Body of pancreas (tissue), 4 donors: ENCODE data around the gene MAP4K4.

Experiments used
- CTCF ChIP-seq, 7 experiments: fragments of 450-650 bp in 4 of 7; fragments of 200-600 bp in 3 of 7; sonication (generic) in 3 of 7; IDR thresholded peaks; one replicate each; pipeline ENCODE4 v1.5.1; 2016 to 2019; ENCODE audit warnings: antibody characterized with exemption in 7 of 7
- POLR2A ChIP-seq, 3 donors: fragments of 450-650 bp; IDR thresholded peaks; one replicate each; pipeline ENCODE4 v1.6.1; 2016; ENCODE audit warnings: antibody characterized with exemption in 3 of 3, mild to moderate bottlenecking in 2 of 3

- TF ChIP-seq CTCF (IDR thresholded peaks at IDR 0.05) (no peak), POLR2A (IDR thresholded peaks at IDR 0.05) (no peak)
These were observed 109.2 kb downstream of the MAP4K4 start for GRCh38 chr2:101806701-101807100.
